ENCODE data around the gene FILIP1. TPM values are rescaled to one million over a fixed set of nuclear protein-coding genes. Genes with fewer than 3 reads are reported as not detected.

FILIP1 gene
- total and polyA plus RNA-seq, 4 experiments from 2014 or later, result not detected

DNA sequence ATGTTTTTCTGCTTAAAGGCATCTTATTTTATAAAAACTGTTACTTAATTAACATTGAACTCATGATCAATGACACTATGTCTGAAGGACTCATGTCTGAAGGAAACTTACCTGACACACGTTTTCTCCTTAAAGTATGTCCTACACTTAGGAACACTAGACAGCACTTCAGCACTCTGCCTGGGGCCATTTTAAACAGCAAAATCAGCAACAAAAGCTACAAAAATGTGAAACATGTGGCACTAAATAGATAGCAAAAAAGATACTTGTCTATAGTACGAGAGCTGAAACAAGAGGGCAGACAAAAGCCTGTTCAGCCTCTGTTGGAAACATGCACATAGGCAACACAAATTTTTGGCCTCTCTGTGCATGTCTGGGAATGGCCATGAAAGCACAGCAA lies 115.5 kb downstream of the FILIP1 start:
- Mint-ChIP-seq H3K4me1 (no peaks in the 10 kb centered on the region), H3K4me3 (no peak overlapping the region), H3K27ac (no peak overlapping the region), H3K9me3 (peaks cover 0 to 1% (median 0%) of the 10 kb centered on the region in 8 donors), H3K36me3 (no peaks in the 10 kb centered on the region), H3K27me3 (peaks cover 3% of the 10 kb centered on the region in 2 donors)
- no peak overlapping the region for H3K27ac ChIP-seq (ENCODE audit: low read depth, low read length)
- POLR2A ChIA-PET (ENCODE audit: partially characterized antibody), result no interaction called here
- H3K27me3 ChIP-seq (ENCODE audit: insufficient read depth, low read length), result no peaks in the 10 kb centered on the region
- H3K4me3 ChIP-seq (ENCODE audit: low read length in 2 of 2), result no peak overlapping the region
- DNase-seq, result no peak
- H3K4me1 ChIP-seq (ENCODE audit: insufficient read depth, low read length), result no peaks in the 10 kb centered on the region
- intact Hi-C loops (cut with micrococcal nuclease), result no loop called here
- CTCF ChIA-PET (ENCODE audit: partially characterized antibody), result no interaction called here
- no peaks in the 10 kb centered on the region for H3K36me3 ChIP-seq (ENCODE audit: insufficient read depth, low read length)
- no peaks in the 10 kb centered on the region for H3K9me3 ChIP-seq (ENCODE audit: control insufficient read depth in 1 of 2, low read length in 2 of 2)

- Mint-ChIP-seq H3K36me3 (no peaks in the 10 kb centered on the region), H3K4me1 (no peaks in the 10 kb centered on the region), H3K27me3 (peaks cover 3% of the 10 kb centered on the region in 2 donors), H3K9me3 (peaks cover 0 to 4% (median 0%) of the 10 kb centered on the region in 8 donors), H3K4me3 (no peak overlapping the region), H3K27ac (no peak overlapping the region)
- CTCF ChIA-PET (ENCODE audit: partially characterized antibody), result no interaction called here
- Histone ChIP-seq H3K27ac (ENCODE audit: low read depth, low read length) (no peak overlapping the region), H3K4me3 (ENCODE audit: low read length in 2 of 2) (no peak overlapping the region), H3K9me3 (ENCODE audit: control insufficient read depth in 1 of 2, low read length in 2 of 2) (no peaks in the 10 kb centered on the region), H3K27me3 (ENCODE audit: insufficient read depth, low read length) (no peaks in the 10 kb centered on the region), H3K36me3 (ENCODE audit: insufficient read depth, low read length) (no peaks in the 10 kb centered on the region), H3K4me1 (ENCODE audit: insufficient read depth, low read length) (no peaks in the 10 kb centered on the region)
- intact Hi-C loops (cut with micrococcal nuclease), result no loop called here
- POLR2A ChIA-PET (ENCODE audit: partially characterized antibody), result no interaction called here
- no peak for DNase-seq
These were observed 116.2 kb downstream of the FILIP1 start for GRCh38 chr6:75377386-75377785.

- H3K27me3 ChIP-seq (ENCODE audit: insufficient read depth, low read length), result no peaks in the 10 kb centered on the region
- H3K4me3 ChIP-seq (ENCODE audit: low read length in 2 of 2), result no peak overlapping the region
- Mint-ChIP-seq H3K27me3 (peaks cover 3 to 4% of the 10 kb centered on the region in 2 donors), H3K36me3 (no peaks in the 10 kb centered on the region), H3K4me3 (no peak overlapping the region), H3K4me1 (no peaks in the 10 kb centered on the region), H3K9me3 (peaks cover 0 to 4% (median 0%) of the 10 kb centered on the region in 8 donors), H3K27ac (no peak overlapping the region)
- H3K9me3 ChIP-seq (ENCODE audit: control insufficient read depth in 1 of 2, low read length in 2 of 2), result no peaks in the 10 kb centered on the region
- ChIA-PET CTCF (ENCODE audit: partially characterized antibody) (no interaction called here), POLR2A (ENCODE audit: partially characterized antibody) (no interaction called here)
- H3K36me3 ChIP-seq (ENCODE audit: insufficient read depth, low read length), result no peaks in the 10 kb centered on the region
- no peak overlapping the region for H3K27ac ChIP-seq (ENCODE audit: low read depth, low read length)
- no peaks in the 10 kb centered on the region for H3K4me1 ChIP-seq (ENCODE audit: insufficient read depth, low read length)
- DNase-seq, result no peak
- intact Hi-C loops (cut with micrococcal nuclease), result no loop called here
These were observed 117.1 kb downstream of the FILIP1 start for GRCh38 chr6:75376347-75377024.

GRCh38 chr6:75374961-75375400 lies 118.6 kb downstream of the FILIP1 start:
- H3K36me3 Mint-ChIP-seq, result no peaks in the 10 kb centered on the region
- intact Hi-C loops (cut with micrococcal nuclease), result no loop called here
- H3K4me3 ChIP-seq (ENCODE audit: low read length in 2 of 2), result no peak overlapping the region
- no peaks in the 10 kb centered on the region for H3K4me1 ChIP-seq (ENCODE audit: insufficient read depth, low read length)
- H3K4me1 Mint-ChIP-seq, result no peaks in the 10 kb centered on the region
- no peaks in the 10 kb centered on the region for H3K36me3 ChIP-seq (ENCODE audit: insufficient read depth, low read length)
- H3K27me3 ChIP-seq (ENCODE audit: insufficient read depth, low read length), result no peaks in the 10 kb centered on the region
- no peak overlapping the region for H3K27ac Mint-ChIP-seq
- peaks cover 0 to 4% (median 0%) of the 10 kb centered on the region in 8 donors for H3K9me3 Mint-ChIP-seq
- H3K4me3 Mint-ChIP-seq, result no peak overlapping the region
- ChIA-PET CTCF (ENCODE audit: partially characterized antibody) (no interaction called here), POLR2A (ENCODE audit: partially characterized antibody) (no interaction called here)
- no peaks in the 10 kb centered on the region for H3K9me3 ChIP-seq (ENCODE audit: control insufficient read depth in 1 of 2, low read length in 2 of 2)
- peaks cover 3 to 4% of the 10 kb centered on the region in 2 donors for H3K27me3 Mint-ChIP-seq
- DNase-seq, result no peak
- no peak overlapping the region for H3K27ac ChIP-seq (ENCODE audit: low read depth, low read length)

GRCh38 chr6:75372884-75373283 lies 120.7 kb downstream of the FILIP1 start:
- Mint-ChIP-seq H3K27ac (no peak overlapping the region), H3K27me3 (peaks cover 0 to 4% of the 10 kb centered on the region in 2 donors), H3K9me3 (peaks cover 0 to 4% (median 0%) of the 10 kb centered on the region in 8 donors), H3K4me3 (no peak overlapping the region), H3K36me3 (no peaks in the 10 kb centered on the region), H3K4me1 (no peaks in the 10 kb centered on the region)
- Histone ChIP-seq H3K9me3 (ENCODE audit: control insufficient read depth in 1 of 2, low read length in 2 of 2) (no peaks in the 10 kb centered on the region), H3K4me3 (ENCODE audit: low read length in 2 of 2) (no peak overlapping the region), H3K27me3 (ENCODE audit: insufficient read depth, low read length) (no peaks in the 10 kb centered on the region), H3K4me1 (ENCODE audit: insufficient read depth, low read length) (no peaks in the 10 kb centered on the region), H3K36me3 (ENCODE audit: insufficient read depth, low read length) (no peaks in the 10 kb centered on the region), H3K27ac (ENCODE audit: low read depth, low read length) (no peak overlapping the region)
- no peak for DNase-seq
- ChIA-PET CTCF (ENCODE audit: partially characterized antibody) (no interaction called here), POLR2A (ENCODE audit: partially characterized antibody) (no interaction called here)
- intact Hi-C loops (cut with micrococcal nuclease), result no loop called here

DNA sequence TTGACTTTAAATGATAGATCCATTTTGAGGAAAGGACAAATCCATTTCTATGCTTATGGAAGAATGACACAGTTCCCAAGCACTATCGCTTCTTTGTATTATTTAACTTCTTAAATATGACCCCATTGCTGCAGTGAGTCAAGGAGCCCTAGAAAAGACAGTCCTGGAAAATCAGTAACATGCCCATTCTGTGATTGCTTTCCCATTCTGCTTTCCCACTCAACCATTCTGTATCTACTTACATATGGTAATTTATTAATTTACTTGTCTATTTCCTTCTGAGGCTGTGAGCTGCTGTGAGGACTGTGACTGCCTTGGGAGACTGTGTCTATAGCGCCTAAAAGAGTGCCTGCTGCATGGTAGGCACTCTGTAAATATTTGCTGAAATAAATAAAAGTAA lies 123.6 kb downstream of the FILIP1 start:
- H3K4me3 Mint-ChIP-seq, result no peak overlapping the region
- no peaks in the 10 kb centered on the region for H3K9me3 ChIP-seq (ENCODE audit: control insufficient read depth in 1 of 2, low read length in 2 of 2)
- H3K36me3 Mint-ChIP-seq, result no peaks in the 10 kb centered on the region
- no peak overlapping the region for H3K27ac ChIP-seq (ENCODE audit: low read depth, low read length)
- H3K27ac Mint-ChIP-seq, result peak overlapping the region in 1 of 7 donors; percentile 48
- ChIA-PET POLR2A (ENCODE audit: partially characterized antibody) (no interaction called here), CTCF (ENCODE audit: partially characterized antibody) (no interaction called here)
- H3K4me1 Mint-ChIP-seq, result no peaks in the 10 kb centered on the region
- no peak overlapping the region for H3K4me3 ChIP-seq (ENCODE audit: low read length in 2 of 2)
- H3K9me3 Mint-ChIP-seq, result peaks cover 0 to 4% (median 0%) of the 10 kb centered on the region in 8 donors
- intact Hi-C loops (cut with micrococcal nuclease), result no loop called here
- no peaks in the 10 kb centered on the region for H3K4me1 ChIP-seq (ENCODE audit: insufficient read depth, low read length)
- H3K36me3 ChIP-seq (ENCODE audit: insufficient read depth, low read length), result no peaks in the 10 kb centered on the region
- peaks cover 0 to 4% of the 10 kb centered on the region in 2 donors for H3K27me3 Mint-ChIP-seq
- H3K27me3 ChIP-seq (ENCODE audit: insufficient read depth, low read length), result no peaks in the 10 kb centered on the region
- no peak for DNase-seq

- Mint-ChIP-seq H3K4me3 (no peak overlapping the region), H3K27me3 (peaks cover 2 to 4% of the 10 kb centered on the region in 2 donors), H3K36me3 (no peaks in the 10 kb centered on the region), H3K27ac (no peak overlapping the region), H3K9me3 (peaks cover 0 to 4% (median 0%) of the 10 kb centered on the region in 8 donors), H3K4me1 (no peaks in the 10 kb centered on the region)
- intact Hi-C loops (cut with micrococcal nuclease), result no loop called here
- no peaks in the 10 kb centered on the region for H3K36me3 ChIP-seq (ENCODE audit: insufficient read depth, low read length)
- no peaks in the 10 kb centered on the region for H3K4me1 ChIP-seq (ENCODE audit: insufficient read depth, low read length)
- H3K27me3 ChIP-seq (ENCODE audit: insufficient read depth, low read length), result no peaks in the 10 kb centered on the region
- no peak for DNase-seq
- no peaks in the 10 kb centered on the region for H3K9me3 ChIP-seq (ENCODE audit: control insufficient read depth in 1 of 2, low read length in 2 of 2)
- H3K4me3 ChIP-seq (ENCODE audit: low read length in 2 of 2), result no peak overlapping the region
- no peak overlapping the region for H3K27ac ChIP-seq (ENCODE audit: low read depth, low read length)
- CTCF ChIA-PET (ENCODE audit: partially characterized antibody), result no interaction called here
- POLR2A ChIA-PET (ENCODE audit: partially characterized antibody), result no interaction called here
These were observed 124.7 kb downstream of the FILIP1 start for GRCh38 chr6:75368864-75369402.
